ENCODE results near the gene MS4A3. TPM values are rescaled to one million over a fixed set of nuclear protein-coding genes. Genes with fewer than 3 reads are reported as not detected.

The MS4A3 gene
- total and polyA plus RNA-seq, 9 of the 15 experiments (the other 6 are each of a cell fraction or from before 2014, with no cell fraction given), result 3.4 to 94.5 (median 58.8) TPM

DNA sequence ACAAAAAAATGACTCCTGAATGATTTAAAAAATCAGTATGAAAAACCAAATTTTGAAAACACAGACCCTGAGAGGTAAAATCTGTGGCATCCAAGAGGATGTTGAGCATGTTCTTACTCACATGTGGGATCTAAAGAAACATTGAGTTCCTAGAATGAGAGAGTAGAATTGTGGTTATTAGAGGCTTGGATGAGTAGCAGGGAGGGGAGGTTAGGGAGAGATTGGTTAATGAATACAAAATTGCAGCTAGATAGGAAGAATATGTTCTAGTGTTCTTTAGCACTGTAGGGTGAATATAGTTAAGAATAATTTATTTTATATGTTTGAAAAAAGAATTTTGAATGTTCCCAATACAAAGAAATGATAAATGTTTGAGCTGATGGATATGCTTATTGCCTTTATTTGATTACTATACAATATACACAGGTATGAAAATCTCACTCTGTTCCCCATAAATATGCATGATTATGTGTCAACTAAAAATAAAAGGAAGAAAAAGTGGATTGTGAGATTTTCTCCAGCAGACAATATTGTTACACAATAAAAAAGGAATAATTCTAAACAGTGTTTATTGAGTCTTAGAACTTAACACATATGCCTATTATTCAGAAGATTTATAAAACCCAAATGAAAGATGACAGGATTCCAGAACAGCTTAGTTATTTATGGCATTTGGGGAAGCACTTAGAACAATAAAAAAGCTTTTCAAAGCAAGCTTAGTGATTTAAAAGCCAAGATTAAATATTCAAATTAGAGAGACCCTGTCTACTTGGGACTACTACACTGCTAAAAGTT is 60.7 kb downstream of the MS4A3 start:
- intact Hi-C loops (cut with micrococcal nuclease) (no loop called here), in situ Hi-C loops (cut with MboI) (no loop called here)
- H3K9me1 ChIP-seq (ENCODE audit: control insufficient read depth, insufficient read depth, low read length), result no peaks in the 10 kb centered on the region
- no peak overlapping the region for H3K27ac ChIP-seq (ENCODE audit: extremely low read depth, low read depth, low read length)
- no peak overlapping the region for H3K4me3 ChIP-seq
- H3K27me3 ChIP-seq (ENCODE audit: control insufficient read depth in 2 of 2, insufficient read depth in 2 of 2, low read length in 2 of 2), result no peaks in the 10 kb centered on the region
- POLR2A ChIA-PET, result no interaction called here
- H3K4me2 ChIP-seq (ENCODE audit: insufficient read depth, low read length), result no peak overlapping the region
- ATAC-seq (no peak), DNase-seq (ENCODE audit: extremely low read depth in 1 of 4, low spot score in 3 of 4) (no peak), FAIRE-seq (no peak)
- H4K20me1 ChIP-seq (replicated peaks; ENCODE audit: control insufficient read depth, insufficient read depth, low read length), result no peaks in the 10 kb centered on the region
- no peaks in the 10 kb centered on the region for H3K9me3 ChIP-seq (replicated peaks; ENCODE audit: control insufficient read depth, insufficient read depth, low read depth, low read length)
- peak overlapping the region; percentile 41 for H2AFZ ChIP-seq (ENCODE audit: low read depth, low read length)
- CTCF ChIA-PET (ENCODE audit: low intra/inter-chr PET ratio), result interaction anchor here (0.6 kb wide), 1 partner anchor 307 kb away, joined by 6 read pairs; the partner anchor contains the start of gene MRPL16
- BruUV-seq (replicated peaks), result no TSS peak
- no peak overlapping the region for H3K9ac ChIP-seq (ENCODE audit: insufficient read depth in 1 of 2, low read depth in 2 of 2, low read length in 2 of 2)
- no peaks in the 10 kb centered on the region for H3K79me2 ChIP-seq (ENCODE audit: control insufficient read depth, insufficient read depth, low read length)
- no peaks in the 10 kb centered on the region for H3K36me3 ChIP-seq (ENCODE audit: control insufficient read depth, insufficient read depth, low read length)
- peaks cover 3 to 22% of the 10 kb centered on the region in 2 experiments; a peak in 4 of 5 replicates for H3K4me1 ChIP-seq (replicated peaks in 1 of 2; ENCODE audit: control insufficient read depth in 2 of 2, insufficient read depth in 2 of 2, low read length in 2 of 2)
- TF ChIP-seq THRAP3 (IDR thresholded peaks at IDR 0.05; ENCODE audit: borderline replicate concordance) (no peak), RREB1 (CRISPR knock-in tag; IDR thresholded peaks at IDR 0.05) (no peak), POLR3A (IDR thresholded peaks at IDR 0.05; ENCODE audit: borderline replicate concordance, extremely low read depth, insufficient read depth, insufficient read length) (no peak), POLR3G (IDR thresholded peaks at IDR 0.05; ENCODE audit: extremely low read depth, insufficient read length, insufficient replicate concordance) (no peak), KLF1 (tag; IDR thresholded peaks at IDR 0.05) (no peak), RB1 (IDR thresholded peaks at IDR 0.05; ENCODE audit: low read depth) (no peak), CBX1 (IDR thresholded peaks at IDR 0.05; ENCODE audit: low read depth) (no peak), ZNF121 (CRISPR knock-in tag; conservative IDR thresholded peaks at IDR 0.05) (no peak), PBX2 (CRISPR knock-in tag; IDR thresholded peaks at IDR 0.05; ENCODE audit: low read depth) (no peak), PBX2 (tag; conservative IDR thresholded peaks at IDR 0.05; ENCODE audit: low read depth) (no peak)
- TF ChIP-seq, protein P1, sequence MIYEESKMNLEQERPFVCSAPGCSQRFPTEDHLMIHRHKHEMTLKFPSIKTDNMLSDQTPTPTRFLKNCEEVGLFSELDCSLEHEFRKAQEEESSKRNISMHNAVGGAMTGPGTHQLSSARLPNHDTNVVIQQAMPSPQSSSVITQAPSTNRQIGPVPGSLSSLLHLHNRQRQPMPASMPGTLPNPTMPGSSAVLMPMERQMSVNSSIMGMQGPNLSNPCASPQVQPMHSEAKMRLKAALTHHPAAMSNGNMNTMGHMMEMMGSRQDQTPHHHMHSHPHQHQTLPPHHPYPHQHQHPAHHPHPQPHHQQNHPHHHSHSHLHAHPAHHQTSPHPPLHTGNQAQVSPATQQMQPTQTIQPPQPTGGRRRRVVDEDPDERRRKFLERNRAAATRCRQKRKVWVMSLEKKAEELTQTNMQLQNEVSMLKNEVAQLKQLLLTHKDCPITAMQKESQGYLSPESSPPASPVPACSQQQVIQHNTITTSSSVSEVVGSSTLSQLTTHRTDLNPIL (CRISPR knock-in tag; IDR thresholded peaks at IDR 0.05), result no peak

Measured in K562 (cell line).